HG02763 (cell line): Measurements from ENCODE around the gene COG5.

Source experiments
- ATAC-seq: cut with Tn5 transposase; IDR thresholded peaks from one replicate; pipeline ENCODE4 v1.9.1; 2021; ENCODE audit warnings: mild to moderate bottlenecking, moderate library complexity; ENCODE audit not compliant: unreplicated experiment

The COG5 gene

GRCh38 chr7:107396990-107397389 is 166.7 kb downstream of the COG5 start:
- ATAC-seq: no peak

- no peak for ATAC-seq
Observed at GRCh38 chr7:107396081-107396480, 167.6 kb downstream of the COG5 start.

GRCh38 chr7:107394831-107395230 is 168.9 kb downstream of the COG5 start:
- no peak for ATAC-seq

GRCh38 chr7:107394276-107394675 is 169.4 kb downstream of the COG5 start:
- no peak for ATAC-seq

GRCh38 chr7:107392830-107393229 is 170.9 kb downstream of the COG5 start:
- no peak for ATAC-seq

GRCh38 chr7:107390916-107391315 is 172.8 kb downstream of the COG5 start:
- ATAC-seq: no peak

- ATAC-seq: no peak
Observed at GRCh38 chr7:107388604-107389003, 175.1 kb downstream of the COG5 start.

- ATAC-seq: no peak
Observed at GRCh38 chr7:107387573-107388219, 176.0 kb downstream of the COG5 start.

- ATAC-seq: no peak
Observed at GRCh38 chr7:107387128-107387527, 176.6 kb downstream of the COG5 start.

GRCh38 chr7:107386548-107387102 is 177.1 kb downstream of the COG5 start:
- ATAC-seq: no peak

GRCh38 chr7:107384025-107384424 is 179.7 kb downstream of the COG5 start:
- ATAC-seq: no peak

GRCh38 chr7:107383203-107383602 is 180.5 kb downstream of the COG5 start:
- ATAC-seq: no peak

- no peak for ATAC-seq
Observed at GRCh38 chr7:107381453-107381852, 182.3 kb downstream of the COG5 start.

GRCh38 chr7:107373354-107373753 is 190.4 kb downstream of the COG5 start:
- no peak for ATAC-seq

- no peak for ATAC-seq
Observed at GRCh38 chr7:107372298-107372697, 191.4 kb downstream of the COG5 start.

GRCh38 chr7:107370816-107371215 is 192.9 kb downstream of the COG5 start:
- ATAC-seq: no peak

- no peak for ATAC-seq
Observed at GRCh38 chr7:107364787-107365186, 198.9 kb downstream of the COG5 start.

- no peak for ATAC-seq
Observed at GRCh38 chr7:107359520-107360316, 204.0 kb downstream of the COG5 start.

GRCh38 chr7:107355616-107356015 is 208.1 kb downstream of the COG5 start:
- no peak for ATAC-seq

GRCh38 chr7:107354640-107355039 is 209.1 kb downstream of the COG5 start:
- no peak for ATAC-seq

- no peak for ATAC-seq
Observed at GRCh38 chr7:107353701-107354100, 210.0 kb downstream of the COG5 start.

- no peak for ATAC-seq
Observed at GRCh38 chr7:107345898-107346297, 217.8 kb downstream of the COG5 start.
